ENCODE results near the gene ZSWIM6.

GRCh38 chr5:61549530-61549929 is 217.5 kb downstream of the ZSWIM6 start:
- no peak for TF ChIP-seq CTCF (conservative IDR thresholded peaks at IDR 0.05 in 1 of 2, IDR thresholded peaks at IDR 0.05 in 1 of 2; ENCODE audit: extremely low read depth in 1 of 2, insufficient read depth in 1 of 2, low read depth in 1 of 2, low read length in 2 of 2)
- no peak for TF ChIP-seq EZH2 (IDR thresholded peaks at IDR 0.05; ENCODE audit: borderline replicate concordance, low read length)

Data from mammary epithelial cell (primary cell).